ES-I3 (cell line): ENCODE results near the gene GCSAM.

Experiments used
- H3K36me3 ChIP-seq: 2 replicates; pipeline ENCODE4 v1.6.1; 2013; ENCODE audit warnings: mild to moderate bottlenecking, low read length, control low read depth, moderate library complexity; ENCODE audit not compliant: insufficient read depth
- H3K4me1 ChIP-seq: 2 replicates; pipeline ENCODE4 v1.6.1; 2013; ENCODE audit warnings: mild to moderate bottlenecking, control low read depth, low read length; ENCODE audit not compliant: insufficient read depth
- H3K9ac ChIP-seq: 2 replicates; pipeline ENCODE4 v1.6.1; 2013; ENCODE audit warnings: low read depth, mild to moderate bottlenecking, low read length, moderate library complexity
- H3K9me3 ChIP-seq: 2 replicates; pipeline ENCODE4 v1.6.1; 2013; ENCODE audit warnings: mild to moderate bottlenecking, low read length, moderate library complexity; ENCODE audit not compliant: control insufficient read depth, insufficient read depth

GCSAM gene

GRCh38 chr3:112136046-112136445 is 3.0 kb upstream of the GCSAM start:
- H3K9me3 ChIP-seq = no peaks in the 10 kb centered on the region
- H3K36me3 ChIP-seq = no peaks in the 10 kb centered on the region
- peaks cover 23% of the 10 kb centered on the region; the same call in 1 of the 2 replicates for H3K4me1 ChIP-seq
- H3K9ac ChIP-seq = no peak overlapping the region

DNA sequence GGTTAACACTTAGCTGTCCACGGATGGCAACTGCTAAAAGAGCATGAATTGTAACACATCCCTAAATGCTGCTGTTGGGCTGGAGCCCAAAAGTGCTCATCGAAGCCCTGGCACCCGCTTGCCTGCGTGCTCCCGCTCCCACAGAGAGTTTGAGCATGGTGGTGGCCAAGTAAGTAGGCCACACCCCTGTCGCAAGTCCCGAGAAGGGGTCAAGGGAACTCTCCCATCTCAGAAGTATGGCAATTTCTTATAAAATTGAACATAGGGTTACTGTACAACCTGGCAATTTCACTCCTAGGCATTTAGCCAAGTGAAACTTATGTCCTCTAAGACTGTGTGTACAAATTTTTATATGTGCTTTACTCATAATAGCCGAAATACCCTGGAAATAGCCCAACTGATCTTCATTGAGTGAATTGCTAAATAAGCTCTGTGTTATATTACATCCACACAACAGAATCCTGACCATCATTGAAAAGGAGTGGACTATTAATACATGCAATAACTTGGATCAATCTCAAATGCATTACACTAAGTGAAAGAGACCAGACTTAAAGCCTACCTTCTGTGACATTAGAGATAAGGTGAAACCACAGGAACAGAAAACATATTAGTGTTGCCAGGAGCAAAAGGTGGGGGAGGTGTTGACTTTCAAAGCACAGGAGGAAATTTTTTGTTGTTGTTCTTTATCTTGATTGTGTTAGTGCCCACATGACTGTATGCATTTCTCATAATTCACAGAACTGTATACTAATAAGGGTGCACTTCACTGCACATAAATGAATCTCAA is 1.5 kb upstream of the GCSAM start:
- H3K36me3 ChIP-seq = no peaks in the 10 kb centered on the region
- H3K9ac ChIP-seq = no peak overlapping the region
- H3K4me1 ChIP-seq = peaks cover 30% of the 10 kb centered on the region
- H3K9me3 ChIP-seq = no peaks in the 10 kb centered on the region

DNA sequence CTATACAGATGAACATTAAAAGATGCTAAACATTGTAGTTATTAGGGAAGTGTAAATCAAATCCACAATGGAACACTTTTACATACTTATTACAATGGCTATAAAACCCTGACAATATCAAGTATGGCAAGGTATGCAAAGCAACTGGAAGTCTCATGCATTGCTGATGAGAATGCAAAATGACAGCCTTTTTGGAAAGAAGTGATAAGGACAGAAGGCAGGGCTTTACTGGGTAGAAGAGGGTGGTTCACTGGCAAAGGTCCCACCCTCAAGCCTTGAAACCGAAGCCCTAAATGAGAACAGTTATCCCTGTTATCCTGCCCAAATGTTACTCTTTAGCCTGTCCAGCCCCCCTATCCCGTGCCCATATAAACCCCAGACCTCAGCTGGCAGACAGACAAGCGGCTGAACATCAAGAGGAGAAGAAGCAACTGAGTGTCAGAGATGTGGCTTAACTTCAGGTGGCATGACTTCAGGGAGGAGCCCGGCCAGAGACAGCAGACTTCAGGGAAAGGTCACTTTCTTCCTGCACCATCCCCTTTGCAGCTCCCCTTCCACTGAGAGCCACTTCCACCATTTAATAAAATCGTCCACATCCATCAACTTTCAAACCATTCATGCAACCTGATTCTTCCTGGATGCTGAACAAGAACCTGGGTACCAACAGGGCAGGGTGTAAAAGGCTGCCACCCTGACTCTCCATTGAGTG is 732 bp upstream of the GCSAM start:
- Histone ChIP-seq H3K9me3 (no peaks in the 10 kb centered on the region), H3K4me1 (peaks cover 37% of the 10 kb centered on the region), H3K9ac (no peak overlapping the region), H3K36me3 (no peaks in the 10 kb centered on the region)

DNA sequence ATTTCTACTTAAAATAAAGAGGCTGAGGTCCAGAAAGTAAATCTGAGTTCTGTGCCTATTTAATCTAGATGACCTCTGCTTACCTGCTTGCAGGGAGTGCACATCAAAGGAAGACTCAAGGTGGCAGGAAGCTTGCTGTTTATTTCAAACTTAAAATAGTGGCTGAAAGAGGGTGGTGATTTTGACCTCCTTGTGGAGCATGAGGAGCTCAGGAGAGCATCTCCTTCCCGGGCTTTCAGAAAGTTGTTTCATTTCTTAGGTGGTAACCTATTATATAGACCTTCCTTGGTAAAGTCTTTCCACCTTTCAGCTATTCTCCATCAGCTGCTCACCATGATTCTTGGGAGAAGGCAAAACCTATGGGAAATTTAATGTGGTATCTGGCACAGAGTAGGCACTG is 494 bp downstream of the GCSAM start:
- H3K9me3 ChIP-seq = no peaks in the 10 kb centered on the region
- H3K36me3 ChIP-seq = no peaks in the 10 kb centered on the region
- no peak overlapping the region for H3K9ac ChIP-seq

DNA sequence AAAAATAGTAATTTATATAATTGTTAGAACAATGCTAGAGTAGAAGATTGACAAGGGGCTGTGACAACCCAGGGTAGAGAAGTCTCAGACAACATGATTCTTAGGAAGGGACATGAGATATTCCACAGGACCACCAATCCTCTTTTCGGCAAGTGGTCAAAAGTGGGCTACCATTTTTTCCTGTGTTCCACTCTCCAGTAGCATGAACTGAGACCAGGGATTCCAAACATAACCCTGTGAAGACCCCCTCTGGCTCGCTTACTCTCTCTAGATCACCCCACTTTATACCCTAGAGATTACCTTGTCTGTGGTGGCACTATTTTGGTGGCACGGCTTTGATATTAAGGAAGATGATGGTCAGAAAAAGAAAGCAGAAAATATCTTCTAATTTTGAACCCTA is 960 bp downstream of the GCSAM start:
- Histone ChIP-seq H3K36me3 (no peaks in the 10 kb centered on the region), H3K9me3 (no peaks in the 10 kb centered on the region), H3K4me1 (peaks cover 37% of the 10 kb centered on the region), H3K9ac (no peak overlapping the region)

More for the DNA sequence above, 494 bp downstream of the GCSAM start:
- peaks cover 37% of the 10 kb centered on the region for H3K4me1 ChIP-seq

GRCh38 chr3:112131111-112131510 is 1.9 kb downstream of the GCSAM start:
- no peaks in the 10 kb centered on the region for H3K36me3 ChIP-seq
- no peak overlapping the region for H3K9ac ChIP-seq
- no peaks in the 10 kb centered on the region for H3K9me3 ChIP-seq
- H3K4me1 ChIP-seq = peaks cover 35% of the 10 kb centered on the region

DNA sequence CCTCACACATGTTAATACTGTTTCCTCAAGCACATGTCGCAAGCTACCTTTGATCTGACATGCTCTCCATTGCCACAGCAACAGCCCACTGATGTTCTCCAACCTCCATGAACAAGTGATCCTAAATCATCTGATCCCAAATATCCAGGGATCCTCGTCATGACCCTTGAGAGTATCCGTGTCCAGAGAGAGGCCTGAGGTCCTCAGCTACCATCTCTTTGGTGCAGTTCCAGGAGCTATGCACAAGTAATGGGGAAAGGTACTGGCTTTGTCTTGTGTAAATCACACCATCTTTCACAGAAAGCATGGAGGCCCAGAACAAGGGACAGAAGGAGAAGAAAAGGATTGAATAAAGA is 2.4 kb downstream of the GCSAM start:
- Histone ChIP-seq H3K9ac (no peak overlapping the region), H3K36me3 (no peaks in the 10 kb centered on the region), H3K9me3 (no peaks in the 10 kb centered on the region), H3K4me1 (peaks cover 40% of the 10 kb centered on the region)

DNA sequence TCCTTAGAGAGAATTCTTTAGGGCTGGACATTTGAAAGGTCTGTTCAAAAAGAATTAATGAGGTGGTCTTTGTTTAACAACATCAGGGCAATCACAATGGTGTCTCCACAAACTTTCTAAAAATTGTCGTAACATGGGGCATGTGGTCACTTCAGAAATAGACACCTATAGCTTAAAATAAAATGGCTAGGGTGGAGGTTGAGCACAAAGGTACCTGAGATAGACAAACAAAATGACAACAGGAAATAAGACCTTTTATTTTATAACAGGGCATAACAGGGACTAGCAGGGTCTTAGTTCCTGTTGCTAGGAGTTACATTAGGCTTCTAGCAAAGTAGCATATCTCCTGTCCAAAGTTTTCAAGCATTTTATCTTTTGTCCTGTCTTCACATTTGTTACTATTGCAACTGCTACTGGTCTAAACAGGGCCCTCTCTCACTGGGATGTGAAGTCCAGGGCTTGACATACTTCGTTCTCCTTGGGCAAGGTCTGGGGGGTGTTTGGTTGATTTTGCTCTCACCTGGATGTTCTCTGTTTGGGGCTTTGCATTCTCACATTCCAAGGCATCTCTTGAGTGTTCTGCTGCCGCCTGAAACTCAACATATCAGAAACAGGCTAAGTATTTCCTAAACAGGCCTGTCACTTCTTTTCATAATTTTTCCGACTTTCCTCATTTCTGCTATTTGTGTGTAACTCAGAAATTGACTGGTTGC is 3.0 kb downstream of the GCSAM start:
- H3K9me3 ChIP-seq = no peaks in the 10 kb centered on the region
- H3K4me1 ChIP-seq = peaks cover 45% of the 10 kb centered on the region
- H3K36me3 ChIP-seq = no peaks in the 10 kb centered on the region
- H3K9ac ChIP-seq = no peak overlapping the region

DNA sequence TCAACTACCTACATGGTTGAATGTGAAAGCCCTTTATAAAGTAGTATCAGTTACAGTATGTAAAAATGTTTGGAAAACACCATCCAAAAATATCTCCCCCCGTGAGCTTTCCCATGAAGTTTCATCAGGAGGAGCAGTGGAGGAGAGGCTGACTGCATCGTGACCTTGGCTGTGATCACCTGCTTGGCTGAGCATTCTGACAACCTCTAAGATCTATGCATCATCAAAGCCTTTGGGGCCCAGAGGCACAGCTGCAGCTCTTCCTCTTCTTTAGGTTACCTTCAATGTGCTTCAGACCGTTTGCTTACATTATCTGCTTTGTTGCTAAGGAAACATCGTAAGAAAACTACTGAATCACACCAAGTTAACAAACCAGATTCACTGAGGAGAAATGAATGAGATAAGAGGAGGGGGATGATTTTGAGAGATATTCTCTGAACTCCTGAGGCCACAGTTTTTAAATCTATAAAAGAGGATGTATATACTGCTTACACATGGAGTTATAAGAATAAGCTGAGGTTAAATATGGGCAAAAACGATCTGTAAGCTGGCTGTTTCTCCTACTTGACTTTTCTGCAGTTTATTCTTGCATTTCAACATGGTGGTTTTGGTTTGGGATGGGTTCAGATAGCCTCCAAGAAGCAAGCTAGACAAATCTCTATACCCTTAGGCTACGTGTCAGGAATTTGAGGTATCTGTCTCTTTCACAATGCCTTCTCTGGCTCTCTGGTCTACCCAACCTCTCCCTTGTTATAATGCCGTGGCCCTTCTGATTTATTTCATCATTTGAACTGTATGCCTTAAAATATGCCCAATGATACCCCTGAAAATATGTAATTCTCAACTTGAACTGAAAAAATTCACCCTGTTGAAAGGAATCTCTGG is 4.0 kb downstream of the GCSAM start:
- H3K9me3 ChIP-seq = no peaks in the 10 kb centered on the region
- peaks cover 46% of the 10 kb centered on the region for H3K4me1 ChIP-seq
- H3K9ac ChIP-seq = no peak overlapping the region
- no peaks in the 10 kb centered on the region for H3K36me3 ChIP-seq

DNA sequence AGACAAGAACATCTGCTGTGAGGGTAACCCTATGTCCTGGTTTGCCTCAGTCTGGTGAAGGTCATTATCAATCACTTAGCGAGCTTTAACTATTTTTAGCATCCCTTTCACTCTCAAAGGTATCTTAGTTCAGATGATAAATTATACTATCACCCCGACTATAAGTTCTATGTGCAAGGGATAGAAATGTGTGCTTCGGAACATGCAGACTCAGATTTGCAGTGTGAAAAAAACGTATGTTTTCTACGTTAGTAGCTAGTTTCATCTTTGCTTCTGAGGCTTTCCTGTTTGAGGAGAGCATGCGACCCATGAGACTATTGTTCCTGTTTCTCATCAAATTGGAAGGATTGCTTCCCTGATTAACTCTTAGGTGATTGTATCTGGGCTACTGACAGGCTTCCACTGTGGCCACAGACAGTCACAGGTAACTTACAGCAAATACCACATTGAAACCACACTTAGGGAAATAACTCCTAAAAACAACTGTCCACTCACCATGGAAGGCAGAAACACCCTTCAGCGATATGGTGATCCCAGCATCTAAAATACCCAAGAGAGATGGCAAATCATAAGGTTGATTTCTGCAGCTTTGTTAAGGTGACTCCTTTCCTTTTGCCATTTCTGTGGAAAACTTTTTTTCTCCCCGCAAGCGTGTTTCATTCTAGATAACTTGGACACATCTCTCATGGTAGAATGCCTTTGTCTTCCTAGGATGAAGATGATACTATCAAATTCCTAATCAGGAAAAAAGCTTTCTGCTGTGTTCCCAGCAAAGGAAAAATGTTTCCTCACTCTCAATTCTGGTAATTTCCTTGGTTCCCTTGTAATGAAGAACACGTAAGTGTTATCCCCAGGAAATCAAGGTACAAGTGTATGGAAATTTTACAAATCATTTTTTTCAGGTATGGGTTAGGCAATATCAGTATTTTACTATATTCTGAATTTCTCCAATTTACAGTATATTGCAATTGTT is 5.2 kb downstream of the GCSAM start:
- Histone ChIP-seq H3K4me1 (peaks cover 46% of the 10 kb centered on the region), H3K9me3 (no peaks in the 10 kb centered on the region), H3K9ac (no peak overlapping the region), H3K36me3 (no peaks in the 10 kb centered on the region)

GRCh38 chr3:112126511-112126911 is 6.5 kb downstream of the GCSAM start:
- peaks cover 46% of the 10 kb centered on the region for H3K4me1 ChIP-seq
- H3K9ac ChIP-seq = peak overlapping the region; percentile 5; the same call in 1 of the 2 replicates
- H3K36me3 ChIP-seq = no peaks in the 10 kb centered on the region
- H3K9me3 ChIP-seq = no peaks in the 10 kb centered on the region

DNA sequence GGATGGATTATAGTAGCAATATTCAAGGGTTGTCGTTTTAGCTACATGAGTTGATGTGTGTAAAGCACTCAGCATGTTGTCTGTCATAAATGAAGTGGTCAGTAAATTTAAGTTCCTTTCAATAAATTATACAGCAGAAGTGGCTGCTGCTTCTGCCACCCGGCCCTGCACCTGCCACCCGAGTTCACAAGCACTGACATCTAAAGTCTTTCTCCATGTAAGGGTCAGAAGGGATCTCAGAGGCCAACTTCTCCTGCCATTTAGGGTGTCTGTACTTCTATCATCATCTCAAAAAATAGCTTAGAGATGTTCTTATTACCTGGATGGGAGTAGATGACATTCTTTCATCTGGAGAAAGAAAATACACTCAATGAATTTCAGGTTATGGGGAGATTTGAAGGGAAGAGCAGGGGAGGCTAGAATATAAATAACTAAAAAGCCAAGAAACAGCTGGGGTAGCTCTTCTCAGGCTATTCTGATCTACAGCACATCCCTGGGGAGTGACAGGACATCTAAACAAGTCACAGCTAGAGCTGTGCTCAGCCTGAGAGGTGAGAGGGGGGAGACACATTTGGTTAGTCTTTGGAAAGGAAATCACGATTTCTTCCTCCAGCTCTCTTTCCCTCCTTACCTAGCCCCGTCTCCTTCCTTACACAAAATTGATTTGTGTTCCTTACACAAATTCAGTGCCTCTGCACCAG is 8.0 kb downstream of the GCSAM start:
- Histone ChIP-seq H3K9ac (no peak overlapping the region), H3K4me1 (peaks cover 44% of the 10 kb centered on the region), H3K9me3 (no peaks in the 10 kb centered on the region), H3K36me3 (no peaks in the 10 kb centered on the region)

- Histone ChIP-seq H3K9ac (no peak overlapping the region), H3K4me1 (peaks cover 34% of the 10 kb centered on the region), H3K36me3 (no peaks in the 10 kb centered on the region; the same call in 1 of the 2 replicates), H3K9me3 (no peaks in the 10 kb centered on the region)
Observed at GRCh38 chr3:112123548-112123947, 9.5 kb downstream of the GCSAM start.
